HEK293T (cell line): ENCODE measurements around the gene DHRS1.

Experiments
- BHLHE40 ChIP-seq: fragments of 450-650 bp; IDR thresholded peaks from 2 replicates; pipeline ENCODE4 v1.6.1; 2016; ENCODE audit warnings: mild to moderate bottlenecking, moderate library complexity, borderline replicate concordance
- CTBP1 ChIP-seq: fragments of 450-650 bp; IDR thresholded peaks from 2 replicates; pipeline ENCODE4 v1.6.1; 2016; ENCODE audit warnings: borderline replicate concordance
- ELF4 ChIP-seq: fragments of 450-650 bp; IDR thresholded peaks from 2 replicates; pipeline ENCODE4 v1.6.1; 2017; ENCODE audit warnings: antibody characterized with exemption
- FOXA1 ChIP-seq: fragments of 450-650 bp; IDR thresholded peaks from 2 replicates; pipeline ENCODE4 v1.6.1; 2016; ENCODE audit warnings: mild to moderate bottlenecking
- FOXK2 ChIP-seq: fragments of 450-650 bp; IDR thresholded peaks from 2 replicates; pipeline ENCODE4 v1.6.1; 2016; ENCODE audit warnings: mild to moderate bottlenecking
- FOXM1 ChIP-seq: fragments of 450-650 bp; IDR thresholded peaks from 2 replicates; pipeline ENCODE4 v1.6.1; 2017; ENCODE audit warnings: mild to moderate bottlenecking, borderline replicate concordance
- HDGF ChIP-seq: fragments of 450-650 bp; IDR thresholded peaks from 2 replicates; pipeline ENCODE4 v1.6.1; 2017; ENCODE audit warnings: antibody characterized with exemption, borderline replicate concordance
- LEF1 ChIP-seq: fragments of 450-650 bp; IDR thresholded peaks from 2 replicates; pipeline ENCODE4 v1.6.1; 2017; ENCODE audit warnings: mild to moderate bottlenecking, borderline replicate concordance
- NFRKB ChIP-seq: fragments of 450-650 bp; IDR thresholded peaks from 2 replicates; pipeline ENCODE4 v1.6.1; 2016; ENCODE audit warnings: mild to moderate bottlenecking, moderate library complexity
- SP1 ChIP-seq: fragments of 450-650 bp; IDR thresholded peaks from 2 replicates; pipeline ENCODE4 v1.6.1; 2017
- SUZ12 ChIP-seq: fragments of 450-650 bp; IDR thresholded peaks from 2 replicates; pipeline ENCODE4 v1.6.1; 2016; ENCODE audit warnings: mild to moderate bottlenecking
- TARDBP ChIP-seq: fragments of 450-650 bp; IDR thresholded peaks from 2 replicates; pipeline ENCODE4 v1.6.1; 2016
- ZNF384 ChIP-seq: fragments of 450-650 bp; IDR thresholded peaks from 2 replicates; pipeline ENCODE4 v1.6.1; 2016

DNA sequence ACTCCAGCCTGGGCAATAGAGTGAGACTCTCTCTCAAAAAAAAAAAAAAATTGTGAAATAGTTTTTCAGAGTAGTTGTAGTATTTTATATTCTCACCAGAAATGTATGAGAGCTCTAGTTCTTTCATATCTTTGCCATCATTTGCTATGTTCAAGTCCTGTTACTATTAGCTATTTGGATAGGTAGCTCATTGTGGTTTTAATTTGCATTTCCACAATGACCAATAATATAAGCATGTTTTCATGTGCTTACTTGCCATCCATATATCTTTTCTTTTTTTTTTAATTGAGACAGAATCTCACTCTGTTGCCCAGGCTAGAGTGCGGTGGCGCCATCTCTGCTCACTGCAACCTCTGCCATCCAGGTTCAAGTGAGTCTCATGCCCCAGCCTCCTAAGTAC is 48.6 kb upstream of the DHRS1 start:
- TF ChIP-seq HDGF = no peak
- TF ChIP-seq FOXK2 = no peak
- TF ChIP-seq SUZ12 = no peak
- TF ChIP-seq FOXM1 = no peak
- no peak for TF ChIP-seq BHLHE40
- TF ChIP-seq ZNF384 = no peak
- TF ChIP-seq SP1 = no peak
- TF ChIP-seq LEF1 = no peak
- no peak for TF ChIP-seq TARDBP
- TF ChIP-seq FOXA1 = no peak
- TF ChIP-seq ELF4 = no peak
- no peak for TF ChIP-seq CTBP1
- TF ChIP-seq NFRKB = no peak
